ENCODE data around the gene GPR108.

DNA sequence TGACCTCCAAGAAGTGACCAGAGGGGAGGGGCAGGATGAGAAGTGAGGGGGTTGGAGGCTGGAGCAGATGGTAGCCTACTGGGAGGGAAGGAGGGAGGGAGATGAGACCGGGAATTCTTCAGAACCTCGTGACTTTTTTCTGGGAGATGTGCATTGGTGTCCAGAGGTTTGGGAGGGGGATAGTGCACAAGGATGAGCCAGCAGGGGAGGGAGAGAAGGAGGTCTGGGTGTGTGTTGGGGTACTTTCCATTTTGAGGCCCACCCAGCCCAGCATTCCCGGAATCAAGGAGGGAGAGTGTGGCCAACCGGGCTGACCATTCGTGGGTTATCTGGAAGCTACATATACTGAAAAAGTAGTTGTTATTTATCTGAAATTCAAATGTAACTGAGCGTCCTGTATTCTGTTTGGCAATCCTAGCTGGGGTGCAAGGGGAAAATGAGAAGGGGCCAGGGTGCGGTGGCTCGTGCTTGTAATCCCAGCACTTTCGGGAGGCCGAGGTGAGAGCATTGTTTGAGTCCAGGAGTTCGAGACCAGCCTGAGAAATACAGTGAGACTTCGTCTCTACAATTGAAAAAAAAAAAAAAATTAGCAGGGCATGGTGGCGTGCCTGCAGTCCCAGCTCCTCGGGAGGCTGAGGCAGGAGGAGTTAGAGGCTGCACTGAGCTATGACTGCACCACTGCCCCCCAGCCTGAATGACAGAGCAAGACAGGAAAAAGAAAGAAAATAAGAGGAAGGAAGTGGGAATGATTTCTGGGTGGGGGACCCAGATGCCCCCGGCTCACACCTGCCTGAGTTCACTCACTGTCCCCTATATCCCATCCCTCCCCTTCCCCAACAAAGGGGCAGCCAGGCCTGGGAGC is 12.5 kb downstream of the GPR108 start:
- TF ChIP-seq POLR2A (IDR thresholded peaks at IDR 0.05; ENCODE audit: low read depth, low read length) (no peak), POLR2AphosphoS5 (IDR thresholded peaks at IDR 0.05; ENCODE audit: low read depth, low read length) (no peak)
